K562 (cell line): Measurements from ENCODE around the gene SCAP. TPM values are rescaled to one million over a fixed set of nuclear protein-coding genes. Genes with fewer than 3 reads are reported as not detected.
A peak's percentile ranks its signal among the peaks of the same experiment; 100 is the strongest.

Experiments
- E2F4 ChIP-seq: sonication (generic); formaldehyde crosslinking; IDR thresholded peaks from 2 replicates; pipeline ENCODE4 v1.8.0; 2022; ENCODE audit warnings: mild to moderate bottlenecking, low read depth, missing genetic modification reagents
- FOXP1 ChIP-seq: sonication (generic); formaldehyde crosslinking; IDR thresholded peaks from 2 replicates; pipeline ENCODE4 v1.8.0; 2022; ENCODE audit warnings: mild to moderate bottlenecking, missing genetic modification reagents
- KLF6 ChIP-seq: fragments of 250-450 bp; sonication (Bioruptor Pico); IDR thresholded peaks from 2 replicates; pipeline ENCODE4 v1.4.0; 2020; ENCODE audit warnings: mild to moderate bottlenecking, moderate library complexity, borderline replicate concordance
- MGA ChIP-seq: fragments of 450-650 bp; IDR thresholded peaks from 2 replicates; pipeline ENCODE4 v1.6.1; 2016; ENCODE audit warnings: mild to moderate bottlenecking, moderate library complexity
- PURB ChIP-seq: sonication (generic); formaldehyde crosslinking; IDR thresholded peaks from 2 replicates; pipeline ENCODE4 v1.9.0; 2021; ENCODE audit warnings: low read depth, mild to moderate bottlenecking, missing genetic modification reagents
- SPI1 ChIP-seq: IDR thresholded peaks from 2 replicates; pipeline ENCODE4 v1.6.1; 2011; ENCODE audit warnings: low read depth, low read length, control low read depth, borderline replicate concordance
- SRSF1 ChIP-seq: fragments of 200-400 bp; formaldehyde crosslinking; IDR thresholded peaks from 2 replicates; pipeline ENCODE4 v1.6.1; 2017; ENCODE audit warnings: mild to moderate bottlenecking, low read depth, low read length, moderate library complexity
- USF2 ChIP-seq: sonication (generic); formaldehyde crosslinking; IDR thresholded peaks from 2 replicates; pipeline ENCODE4 v1.5.0; 2020; ENCODE audit warnings: missing genetic modification reagents
- ZNF12 ChIP-seq: sonication (generic); formaldehyde crosslinking; IDR thresholded peaks from 2 replicates; pipeline ENCODE4 v1.4.0; 2020; ENCODE audit warnings: mild to moderate bottlenecking, missing genetic modification reagents
- ZNF655 ChIP-seq: fragments of 250-450 bp; sonication (Bioruptor Pico); IDR thresholded peaks from 2 replicates; pipeline ENCODE4 v1.5.0; 2021
- polyA plus RNA-seq, 8 experiments: library from polyadenylated mRNA; depleted of rRNA in 4 of 8; stranded (reverse) in 5 of 8; unstranded in 3 of 8; fragments of >200 nt; fragmentation: Nextera tagmentation in 2 of 8; fragmentation: Illumina TruSeq in 1 of 8; extraction: Ambion mirVana in 2 of 8; extraction: Trizol in 1 of 8; gene quantifications; 2 replicates each; pipeline versions ENCODE4 v1.2.1 to v1.2.3, GENCODE V29; 2011 to 2014; ENCODE audit warnings: inconsistent platforms in 1 of 8, missing spikeins in 1 of 8
- total RNA-seq, 7 experiments: library from RNA; depleted of rRNA in 6 of 7; stranded (reverse); fragments of >200 nt in 6 of 7; fragmentation: Illumina TruSeq in 2 of 7; extraction: Trizol in 2 of 7; gene quantifications; 2 replicates each; pipeline versions ENCODE4 v1.2.1 to v1.2.3, GENCODE V29; 2011 to 2021; ENCODE audit warnings: low replicate concordance in 1 of 7

The SCAP gene
- total and polyA plus RNA-seq, 9 of the 15 experiments (the other 6 are each of a cell fraction or from before 2014, with no cell fraction given), result 2.6 to 104 (median 37.8) TPM

GRCh38 chr3:47522082-47522987, 46.6 kb upstream of the SCAP start (continued):
- TF ChIP-seq KLF6, result peak; percentile 38; the same call in 1 of the 2 replicates
- TF ChIP-seq PURB (CRISPR knock-in tag), result no peak
- TF ChIP-seq FOXP1, result no peak; the same call in 1 of the 2 replicates
- peak; percentile 80 for TF ChIP-seq USF2 (CRISPR knock-in tag)
- no peak for TF ChIP-seq SPI1
- 0 out of 2 replicates have a peak, but pooled peaks have one; percentile 68 for TF ChIP-seq E2F4 (CRISPR knock-in tag)
- TF ChIP-seq ZNF655 (CRISPR knock-in tag), result no peak
- TF ChIP-seq MGA, result peak; percentile 99
- no peak for TF ChIP-seq ZNF12
- TF ChIP-seq SRSF1, result no peak
